RWPE2 (cell line): ENCODE results near the gene STK4.

ENCODE experiments used
- ATAC-seq: fragments of 200-7000 bp; cut with Tn5 transposase; 3 replicates; pipeline ENCODE4 v1.9.1; 2021; ENCODE audit warnings: low read depth
- DNase-seq: peaks from one replicate; pipeline ENCODE4 v3.0.0-alpha.2; 2020; ENCODE audit warnings: low spot score
- H3K27ac ChIP-seq: fragments of 450-650 bp; 2 replicates; pipeline ENCODE4 v1.5.1; 2017; ENCODE audit warnings: mild to moderate bottlenecking; ENCODE audit not compliant: poor library complexity, severe bottlenecking
- H3K27me3 ChIP-seq: fragments of 250-450 bp; sonication (Bioruptor Pico); 2 replicates; pipeline ENCODE4 v1.5.1; 2021; ENCODE audit warnings: mild to moderate bottlenecking, moderate library complexity; ENCODE audit not compliant: insufficient read depth, poor library complexity, severe bottlenecking
- H3K36me3 ChIP-seq: fragments of 250-450 bp; sonication (Bioruptor Pico); 2 replicates; pipeline ENCODE4 v1.5.1; 2020; ENCODE audit warnings: low read depth, mild to moderate bottlenecking, moderate library complexity
- H3K4me1 ChIP-seq: fragments of 250-450 bp; sonication (Bioruptor Pico); 2 replicates; pipeline ENCODE4 v1.5.1; 2021; ENCODE audit warnings: mild to moderate bottlenecking, moderate library complexity; ENCODE audit not compliant: insufficient read depth, poor library complexity, severe bottlenecking
- H3K4me3 ChIP-seq: fragments of 250-450 bp; sonication (Bioruptor Pico); 2 replicates; pipeline ENCODE4 v1.5.1; 2021; ENCODE audit warnings: mild to moderate bottlenecking, moderate library complexity; ENCODE audit not compliant: severe bottlenecking
- H3K9me3 ChIP-seq: fragments of 250-450 bp; sonication (Bioruptor Pico); 2 replicates; pipeline ENCODE4 v1.5.1; 2021; ENCODE audit warnings: mild to moderate bottlenecking, moderate library complexity; ENCODE audit not compliant: severe bottlenecking
- TF ChIP-seq, protein P1 (sequence below): fragments of 450-650 bp; IDR thresholded peaks from one replicate; pipeline ENCODE4 v1.5.1; 2017; ENCODE audit warnings: mild to moderate bottlenecking, moderate library complexity; ENCODE audit not compliant: poor library complexity, severe bottlenecking

Gene STK4

DNA sequence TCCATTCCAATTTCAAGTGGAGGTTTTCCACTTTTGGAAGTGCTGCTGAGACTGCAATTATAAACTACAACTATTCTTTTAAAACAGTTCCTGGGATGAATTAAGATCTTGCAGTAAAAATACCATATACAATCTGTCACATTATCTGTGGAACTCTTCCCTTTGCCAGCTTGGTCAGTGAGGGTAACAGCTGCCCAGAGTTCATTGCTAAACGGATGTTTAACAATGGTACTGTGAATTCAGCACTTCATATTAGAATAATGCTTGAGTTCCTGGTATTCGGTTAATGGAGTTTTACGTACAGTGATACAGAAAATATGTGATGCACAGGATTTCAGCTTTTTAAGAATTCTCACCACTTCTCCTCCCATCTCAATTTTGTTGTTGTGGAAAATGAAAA lies 83.1 kb downstream of the STK4 start:
- TF ChIP-seq, protein P1, sequence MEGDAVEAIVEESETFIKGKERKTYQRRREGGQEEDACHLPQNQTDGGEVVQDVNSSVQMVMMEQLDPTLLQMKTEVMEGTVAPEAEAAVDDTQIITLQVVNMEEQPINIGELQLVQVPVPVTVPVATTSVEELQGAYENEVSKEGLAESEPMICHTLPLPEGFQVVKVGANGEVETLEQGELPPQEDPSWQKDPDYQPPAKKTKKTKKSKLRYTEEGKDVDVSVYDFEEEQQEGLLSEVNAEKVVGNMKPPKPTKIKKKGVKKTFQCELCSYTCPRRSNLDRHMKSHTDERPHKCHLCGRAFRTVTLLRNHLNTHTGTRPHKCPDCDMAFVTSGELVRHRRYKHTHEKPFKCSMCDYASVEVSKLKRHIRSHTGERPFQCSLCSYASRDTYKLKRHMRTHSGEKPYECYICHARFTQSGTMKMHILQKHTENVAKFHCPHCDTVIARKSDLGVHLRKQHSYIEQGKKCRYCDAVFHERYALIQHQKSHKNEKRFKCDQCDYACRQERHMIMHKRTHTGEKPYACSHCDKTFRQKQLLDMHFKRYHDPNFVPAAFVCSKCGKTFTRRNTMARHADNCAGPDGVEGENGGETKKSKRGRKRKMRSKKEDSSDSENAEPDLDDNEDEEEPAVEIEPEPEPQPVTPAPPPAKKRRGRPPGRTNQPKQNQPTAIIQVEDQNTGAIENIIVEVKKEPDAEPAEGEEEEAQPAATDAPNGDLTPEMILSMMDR = no peak
- Histone ChIP-seq H3K36me3 (peaks cover 26% of the 10 kb centered on the region), H3K4me3 (no peak overlapping the region), H3K4me1 (peaks cover 12% of the 10 kb centered on the region), H3K27me3 (no peaks in the 10 kb centered on the region), H3K27ac (no peak overlapping the region), H3K9me3 (no peaks in the 10 kb centered on the region)
- no peak for ATAC-seq
- no peak for DNase-seq

DNA sequence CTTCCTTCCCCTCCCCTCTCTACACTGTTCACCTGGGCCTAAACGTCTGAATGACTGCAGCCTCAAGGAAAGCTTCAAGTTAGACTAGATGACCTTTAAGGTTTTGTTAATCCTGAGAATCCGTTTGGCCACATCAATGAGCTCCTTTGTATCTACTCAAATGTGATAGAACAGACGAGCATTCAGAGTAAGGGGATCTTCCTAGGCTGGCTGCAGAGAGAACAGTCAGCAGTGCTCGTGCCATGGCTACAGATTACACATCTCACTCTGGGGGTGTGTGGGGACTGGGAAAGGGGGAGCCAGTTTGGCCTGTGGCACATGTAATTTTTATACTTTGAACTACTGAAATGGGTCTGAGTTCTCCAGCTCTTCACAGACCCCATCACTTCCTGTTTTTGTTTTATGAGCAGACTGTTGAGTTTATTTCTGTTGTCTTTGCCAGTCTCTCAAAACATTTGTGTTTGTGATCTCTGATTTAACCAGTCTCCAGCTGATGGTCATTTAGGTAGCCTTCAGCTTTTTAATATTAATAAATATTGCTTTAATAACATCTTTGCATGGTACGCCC lies 83.7 kb downstream of the STK4 start:
- ATAC-seq = no peak
- DNase-seq = no peak
- H3K27ac ChIP-seq = no peak overlapping the region
- TF ChIP-seq, protein P1 = no peak
- no peaks in the 10 kb centered on the region for H3K27me3 ChIP-seq
- H3K9me3 ChIP-seq = no peaks in the 10 kb centered on the region
- peaks cover 28% of the 10 kb centered on the region for H3K36me3 ChIP-seq
- H3K4me3 ChIP-seq = no peak overlapping the region
- H3K4me1 ChIP-seq = peaks cover 6% of the 10 kb centered on the region

DNA sequence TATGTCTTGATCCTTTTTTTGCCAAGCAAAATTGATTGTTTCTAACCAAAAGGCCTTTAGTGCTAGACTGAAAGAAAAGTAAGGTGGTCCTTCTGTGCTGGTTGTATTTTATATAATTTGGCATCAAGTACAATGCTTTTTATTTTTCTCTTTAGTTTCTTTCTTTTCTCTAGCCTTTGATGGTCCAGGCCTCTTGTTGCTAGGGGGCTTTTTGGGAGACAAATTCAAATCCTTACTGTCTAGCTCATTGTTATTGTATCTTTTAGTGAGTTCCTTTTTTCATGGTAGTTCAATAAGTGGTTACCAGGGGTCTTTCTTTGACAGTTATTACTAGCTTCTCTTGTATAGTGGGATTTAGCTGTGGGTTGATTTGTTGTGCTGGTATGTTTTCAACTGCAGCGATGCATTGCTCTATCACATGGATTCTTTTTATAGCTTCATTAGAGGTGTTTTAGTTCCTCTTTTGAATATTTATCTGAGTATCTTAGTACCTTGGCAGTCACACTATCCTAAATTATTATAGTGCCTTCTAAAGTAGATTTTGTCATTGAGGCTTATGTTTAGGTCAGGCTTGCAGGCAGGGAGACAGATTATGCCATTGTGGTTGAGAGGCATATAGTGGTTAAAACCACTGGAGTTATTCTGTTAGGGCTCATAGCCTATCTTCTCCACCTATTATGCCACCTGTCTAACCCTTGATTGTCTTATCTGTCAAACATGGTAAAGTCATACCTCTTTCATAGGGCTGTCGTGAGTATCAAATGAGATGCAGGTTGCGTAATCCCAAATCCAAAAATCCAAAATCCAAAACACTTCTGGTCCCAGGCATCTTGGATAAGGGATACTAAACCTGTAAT lies 85.1 kb downstream of the STK4 start:
- TF ChIP-seq, protein P1 = no peak
- no peak for ATAC-seq
- H3K9me3 ChIP-seq = no peaks in the 10 kb centered on the region
- H3K4me3 ChIP-seq = no peak overlapping the region
- DNase-seq = no peak
- no peak overlapping the region for H3K27ac ChIP-seq
- peaks cover 31% of the 10 kb centered on the region for H3K36me3 ChIP-seq
- no peaks in the 10 kb centered on the region for H3K27me3 ChIP-seq
- peaks cover 3% of the 10 kb centered on the region for H3K4me1 ChIP-seq

DNA sequence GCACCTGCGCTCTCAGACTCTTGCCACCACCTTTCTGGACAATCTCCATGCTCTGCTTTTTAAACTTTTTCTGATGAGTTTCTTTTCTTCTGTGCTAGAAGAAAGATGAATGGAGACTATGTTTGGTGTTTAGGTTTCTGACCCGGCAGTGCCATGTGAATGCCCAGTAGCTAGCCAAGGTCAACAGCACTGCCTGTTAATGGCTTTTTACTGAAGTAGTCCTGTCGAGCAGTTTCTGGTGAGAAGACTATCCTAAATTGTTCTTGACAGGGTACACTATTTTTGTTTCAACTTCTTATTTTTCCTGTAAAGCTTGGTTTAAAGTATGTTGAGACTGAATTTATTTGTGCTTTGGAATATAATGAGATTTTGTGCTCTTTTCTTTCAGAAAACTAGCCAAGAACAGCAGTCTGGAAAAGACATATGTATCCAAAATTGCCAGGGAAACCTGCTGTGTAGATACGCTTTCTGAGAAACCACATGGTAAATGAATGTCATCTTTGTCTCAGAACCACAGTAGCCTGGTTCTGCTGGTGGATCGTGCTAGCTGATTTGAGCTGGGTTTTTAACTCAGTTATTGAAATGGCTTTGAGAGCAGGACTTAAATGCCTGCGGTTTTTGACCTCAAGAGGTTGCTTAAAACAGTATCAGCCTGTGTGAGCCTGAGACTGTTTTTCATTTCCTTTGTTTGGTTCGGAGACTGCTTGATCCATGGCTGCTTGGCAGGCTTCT lies 86.6 kb downstream of the STK4 start:
- peaks cover 3% of the 10 kb centered on the region for H3K4me1 ChIP-seq
- no peak for ATAC-seq
- TF ChIP-seq, protein P1 = no peak

More for the DNA sequence above, 86.6 kb downstream of the STK4 start:
- Histone ChIP-seq H3K27ac (no peak overlapping the region), H3K4me3 (no peak overlapping the region), H3K27me3 (no peaks in the 10 kb centered on the region), H3K36me3 (peaks cover 34% of the 10 kb centered on the region), H3K9me3 (no peaks in the 10 kb centered on the region)
- no peak for DNase-seq
